Measurements from ENCODE around the gene UIMC1. TPM values are rescaled to one million over a fixed set of nuclear protein-coding genes. Genes with fewer than 3 reads are reported as not detected.

The UIMC1 gene
- total RNA-seq, 2 donors from 2014 or later: 30.0 to 31.6 TPM

GRCh38 chr5:176980818-176981217 is 25.8 kb downstream of the UIMC1 start:
- Histone ChIP-seq H3K4me3 (no peak overlapping the region), H3K27me3 (no peaks in the 10 kb centered on the region), H3K9ac (ENCODE audit: low read depth in 2 of 2, low read length in 2 of 2) (no peak overlapping the region), H3K36me3 (peaks cover 4% of the 10 kb centered on the region), H3K9me3 (no peaks in the 10 kb centered on the region), H3K4me1 (no peaks in the 10 kb centered on the region), H3K27ac (no peak overlapping the region)
- no peak for TF ChIP-seq CTCF (IDR thresholded peaks at IDR 0.05)
- no peak for DNase-seq
- intact Hi-C loops (cut with DNase I): no loop called here

- no peak overlapping the region for H3K4me3 ChIP-seq
- no peaks in the 10 kb centered on the region for H3K27me3 ChIP-seq
- H3K9ac ChIP-seq (ENCODE audit: low read depth in 2 of 2, low read length in 2 of 2): no peak overlapping the region
- H3K9me3 ChIP-seq: no peaks in the 10 kb centered on the region
- no peak for DNase-seq
- no peak overlapping the region for H3K27ac ChIP-seq
- H3K36me3 ChIP-seq: peaks cover 5% of the 10 kb centered on the region
- H3K4me1 ChIP-seq: no peaks in the 10 kb centered on the region
- TF ChIP-seq CTCF (IDR thresholded peaks at IDR 0.05): no peak
- intact Hi-C loops (cut with DNase I): no loop called here
These were observed 26.9 kb downstream of the UIMC1 start for GRCh38 chr5:176979669-176980068.

- TF ChIP-seq CTCF (IDR thresholded peaks at IDR 0.05): no peak
These were observed 40.9 kb downstream of the UIMC1 start for GRCh38 chr5:176965633-176966032.

GRCh38 chr5:176959051-176959450 is 47.5 kb downstream of the UIMC1 start:
- Histone ChIP-seq H3K4me1 (no peaks in the 10 kb centered on the region), H3K27ac (no peak overlapping the region), H3K9me3 (no peaks in the 10 kb centered on the region), H3K27me3 (no peaks in the 10 kb centered on the region), H3K36me3 (no peaks in the 10 kb centered on the region), H3K9ac (ENCODE audit: low read depth in 2 of 2, low read length in 2 of 2) (no peak overlapping the region), H3K4me3 (no peak overlapping the region)
- TF ChIP-seq CTCF (IDR thresholded peaks at IDR 0.05): no peak
- intact Hi-C loops (cut with DNase I): loop anchor here (5.0 kb wide), 1 partner anchor 297 kb away; no protein-coding TSS in a partner anchor
- DNase-seq: no peak

More at GRCh38 chr5:176965633-176966032, 40.9 kb downstream of the UIMC1 start:
- H3K4me1 ChIP-seq: no peaks in the 10 kb centered on the region
- DNase-seq: no peak
- no peaks in the 10 kb centered on the region for H3K9me3 ChIP-seq
- H3K27ac ChIP-seq: no peak overlapping the region
- no peaks in the 10 kb centered on the region for H3K27me3 ChIP-seq
- intact Hi-C loops (cut with DNase I): no loop called here
- H3K9ac ChIP-seq (ENCODE audit: low read depth in 2 of 2, low read length in 2 of 2): no peak overlapping the region
- H3K36me3 ChIP-seq: peaks cover 5% of the 10 kb centered on the region
- no peak overlapping the region for H3K4me3 ChIP-seq

GRCh38 chr5:176956756-176957155 is 49.8 kb downstream of the UIMC1 start:
- Histone ChIP-seq H3K36me3 (no peaks in the 10 kb centered on the region), H3K27ac (no peak overlapping the region), H3K9me3 (no peaks in the 10 kb centered on the region), H3K9ac (ENCODE audit: low read depth in 2 of 2, low read length in 2 of 2) (no peak overlapping the region), H3K4me1 (no peaks in the 10 kb centered on the region), H3K4me3 (no peak overlapping the region), H3K27me3 (no peaks in the 10 kb centered on the region)
- TF ChIP-seq CTCF (IDR thresholded peaks at IDR 0.05): no peak
- intact Hi-C loops (cut with DNase I): loop anchor here (5.0 kb wide), 1 partner anchor 294 kb away; no protein-coding TSS in a partner anchor
- no peak for DNase-seq
